ENCODE measurements around the gene PRSS53.
A peak's percentile ranks its signal among the peaks of the same experiment; 100 is the strongest.

The PRSS53 gene

GRCh38 chr16:31077592-31078396 lies 10.9 kb downstream of the PRSS53 start:
- no peak for DNase-seq (ENCODE audit: low read depth)

GRCh38 chr16:31077024-31077423 lies 11.7 kb downstream of the PRSS53 start:
- DNase-seq (ENCODE audit: low read depth), result no peak

- DNase-seq (ENCODE audit: low read depth), result no peak
These were observed 12.4 kb downstream of the PRSS53 start for GRCh38 chr16:31076319-31076718.

GRCh38 chr16:31074814-31075183 lies 13.9 kb downstream of the PRSS53 start:
- DNase-seq (ENCODE audit: low read depth), result no peak

GRCh38 chr16:31073970-31074813 lies 14.6 kb downstream of the PRSS53 start, which contains the start of the genes ZNF646 and ZNF668:
Gene ZNF646, plus strand, starts transcription at chr16:31074422. Its CDS starts 1,903 bp downstream, at chr16:31076325.
Gene ZNF668, minus strand, starts transcription at chr16:31074240. Its CDS starts 9,781 bp downstream, at chr16:31064459.
- DNase-seq (ENCODE audit: low read depth), result peak; percentile 95

- peak; percentile 87 for DNase-seq (ENCODE audit: low read depth)
These were observed 15.4 kb downstream of the PRSS53 start for GRCh38 chr16:31073142-31073969.

- DNase-seq (ENCODE audit: low read depth), result no peak
These were observed 16.1 kb downstream of the PRSS53 start for GRCh38 chr16:31072540-31073141.

GRCh38 chr16:31071861-31072260 lies 16.9 kb downstream of the PRSS53 start:
- DNase-seq (ENCODE audit: low read depth), result no peak

- DNase-seq (ENCODE audit: low read depth), result no peak
These were observed 21.4 kb downstream of the PRSS53 start for GRCh38 chr16:31067342-31067741.

- DNase-seq (ENCODE audit: low read depth), result no peak
These were observed 23.8 kb downstream of the PRSS53 start for GRCh38 chr16:31064882-31065461.

GRCh38 chr16:31063843-31064611 lies 24.7 kb downstream of the PRSS53 start:
- DNase-seq (ENCODE audit: low read depth), result no peak

GRCh38 chr16:31063495-31063842 lies 25.3 kb downstream of the PRSS53 start:
- DNase-seq (ENCODE audit: low read depth), result no peak

GRCh38 chr16:31061813-31062440 lies 26.8 kb downstream of the PRSS53 start:
- DNase-seq (ENCODE audit: low read depth), result no peak

GRCh38 chr16:31061126-31061812 lies 27.5 kb downstream of the PRSS53 start:
- no peak for DNase-seq (ENCODE audit: low read depth)

- no peak for DNase-seq (ENCODE audit: low read depth)
These were observed 33.1 kb downstream of the PRSS53 start for GRCh38 chr16:31055613-31056012.

GRCh38 chr16:31052114-31052513 lies 36.6 kb downstream of the PRSS53 start:
- DNase-seq (ENCODE audit: low read depth), result no peak

- DNase-seq (ENCODE audit: low read depth), result no peak
These were observed 38.3 kb downstream of the PRSS53 start for GRCh38 chr16:31050280-31051030.

GRCh38 chr16:31043898-31044481 lies 44.8 kb downstream of the PRSS53 start:
- DNase-seq (ENCODE audit: low read depth), result no peak

All from stimulated activated CD8-positive, alpha-beta memory T cell treated with anti-CD3 and anti-CD28 coated beads, Interleukin-4, amount 100 ng/mL, for 24 hours (primary cell).